Naive thymus-derived CD4-positive, alpha-beta T cell (primary cell): ENCODE results near the gene ATAD5. TPM values are rescaled to one million over a fixed set of nuclear protein-coding genes. Genes with fewer than 3 reads are reported as not detected.
A peak's percentile ranks its signal among the peaks of the same experiment; 100 is the strongest.
"Not testable (repeated sequence)": the region's sequence is repeated elsewhere in the genome, so short reads cannot be mapped to it uniquely, and the experiment has no call there.

Source experiments
- ATAC-seq: fragments of 150-1000 bp; cut with Tn5 transposase; 2 replicates; pipeline ENCODE4 v1.10.0; 2021; ENCODE audit warnings: mild to moderate bottlenecking, moderate library complexity
- CTCF ChIA-PET: fragments of 350-600 bp; sonication (Branson Sonifier 250); formaldehyde crosslinking; loops from one replicate; lab custom pipeline; 2021; ENCODE audit warnings: antibody characterized with exemption; lab: Charles Lee
- POLR2A ChIA-PET: fragments of 350-600 bp; sonication (Branson Sonifier 250); formaldehyde crosslinking; loops from one replicate; lab custom pipeline; 2021; ENCODE audit warnings: antibody characterized with exemption, inconsistent platforms; lab: Charles Lee
- DNase-seq, 9 donors: peaks; one replicate each; pipeline versions ENCODE4 v3.0.0 to v3.0.0-alpha.2; 2020 to 2022; ENCODE audit warnings: mixed read lengths in 1 of 9
- H3K27ac ChIP-seq: one replicate; pipeline ENCODE4 v1.7.0; 2013; ENCODE audit warnings: mild to moderate bottlenecking, low read depth, low read length, moderate library complexity
- H3K27me3 ChIP-seq, 2 donors: one replicate each; pipeline ENCODE4 v1.7.0; 2013; ENCODE audit warnings: low read length in 2 of 2, mild to moderate bottlenecking in 2 of 2, moderate library complexity in 2 of 2; ENCODE audit not compliant: control insufficient read depth in 2 of 2, insufficient read depth in 2 of 2
- H3K36me3 ChIP-seq, 3 experiments: 1 replicate in 2 of 3; 2 replicates in 1 of 3; pipeline ENCODE4 v1.7.0; 2013; ENCODE audit warnings: low read length in 3 of 3, mild to moderate bottlenecking in 3 of 3, moderate library complexity in 1 of 3; ENCODE audit not compliant: insufficient read depth in 3 of 3, control insufficient read depth in 2 of 3
- H3K4me1 ChIP-seq, 2 donors: one replicate each; pipeline ENCODE4 v1.7.0; 2013; ENCODE audit warnings: low read length in 2 of 2, mild to moderate bottlenecking in 2 of 2, moderate library complexity in 1 of 2; ENCODE audit not compliant: control insufficient read depth in 2 of 2, insufficient read depth in 2 of 2
- H3K4me3 ChIP-seq: 2 replicates; pipeline ENCODE4 v1.7.0; 2013; ENCODE audit warnings: mild to moderate bottlenecking, low read length
- H3K9me3 ChIP-seq, 3 experiments: 1 replicate in 2 of 3; 2 replicates in 1 of 3; pipeline ENCODE4 v1.7.0; 2013; ENCODE audit warnings: low read length in 3 of 3; ENCODE audit not compliant: control insufficient read depth in 2 of 3
- H3K27ac Mint-ChIP-seq, 9 donors: one replicate each; pipeline ENCODE4 v1.8.0; 2020 to 2022; ENCODE audit warnings: mixed read lengths in 9 of 9, mild to moderate bottlenecking in 8 of 9, moderate library complexity in 5 of 9, inconsistent platforms in 2 of 9
- H3K27me3 Mint-ChIP-seq, 5 donors: one replicate each; pipeline ENCODE4 v1.8.0; 2021 to 2022; ENCODE audit warnings: mixed read lengths in 5 of 5, mild to moderate bottlenecking in 1 of 5
- H3K36me3 Mint-ChIP-seq, 5 donors: one replicate each; pipeline ENCODE4 v1.8.0; 2020 to 2022; ENCODE audit warnings: mixed read lengths in 5 of 5, mild to moderate bottlenecking in 3 of 5, inconsistent platforms in 1 of 5
- H3K4me1 Mint-ChIP-seq, 7 donors: one replicate each; pipeline ENCODE4 v1.8.0; 2020 to 2022; ENCODE audit warnings: mixed read lengths in 7 of 7, mild to moderate bottlenecking in 3 of 7, inconsistent platforms in 1 of 7
- H3K4me3 Mint-ChIP-seq, 10 donors: one replicate each; pipeline ENCODE4 v1.8.0; 2020 to 2022; ENCODE audit warnings: mild to moderate bottlenecking in 10 of 10, mixed read lengths in 10 of 10, moderate library complexity in 6 of 10, inconsistent platforms in 2 of 10
- H3K9me3 Mint-ChIP-seq, 11 donors: one replicate each; pipeline ENCODE4 v1.8.0; 2020 to 2022; ENCODE audit warnings: mixed read lengths in 11 of 11, mild to moderate bottlenecking in 4 of 11, inconsistent platforms in 1 of 11, moderate library complexity in 1 of 11
- intact Hi-C, 2 donors: fragments of 100-400 bp; cut with micrococcal nuclease; formaldehyde crosslinking; loops; one replicate each; pipeline ENCODE4 v1.15.1; 2023
- polyA plus RNA-seq, 2 donors: library from polyadenylated mRNA; unstranded; fragments of 300-500 nt; fragmentation: Illumina TruSeq; gene quantifications; one replicate each; pipeline ENCODE4 v1.2.3, GENCODE V29; 2021
- total RNA-seq, 6 experiments: library from RNA in 5 of 6; stranded (reverse) in 5 of 6; gene quantifications; 1 replicate in 5 of 6; 2 replicates in 1 of 6; pipeline ENCODE4 v1.2.3 and lab custom pipeline; 2021 to 2026

ATAD5 gene
- total and polyA plus RNA-seq, 7 experiments from 2014 or later, result 1.3 to 22.1 (median 4.8) TPM

DNA sequence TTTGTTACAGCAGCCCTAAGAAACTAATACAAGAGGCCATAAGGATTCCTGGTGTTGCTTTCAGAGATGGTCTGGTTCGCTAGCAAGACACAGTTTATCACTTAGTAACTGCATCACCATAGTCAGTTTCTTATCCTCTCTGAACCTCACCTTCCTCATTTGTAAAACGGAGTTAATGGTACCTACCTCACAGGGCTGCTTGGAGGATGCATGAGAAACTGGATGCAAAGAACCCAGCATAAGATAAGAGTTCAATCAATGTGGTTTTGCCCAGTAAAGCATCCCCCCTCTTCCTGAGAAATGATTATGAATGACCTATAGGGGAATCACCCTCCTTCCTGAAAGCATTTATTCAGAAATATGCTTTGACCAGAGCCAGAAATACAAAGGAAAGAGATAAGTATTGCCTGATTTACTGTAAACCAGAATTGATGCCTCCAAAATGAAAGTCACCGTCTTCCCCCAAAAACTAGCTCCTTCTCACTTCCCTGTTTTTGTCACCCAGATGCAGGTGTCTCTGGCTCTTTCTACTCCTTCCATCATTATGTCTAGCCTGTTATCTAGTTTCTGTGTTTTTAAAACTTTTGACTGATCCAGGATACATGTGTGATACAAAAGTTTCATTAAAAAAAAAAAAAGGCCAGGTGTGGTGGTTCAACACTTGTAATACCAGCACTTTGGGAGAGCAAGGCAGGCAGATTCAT, 77.1 kb downstream of the ATAD5 start:
- H3K4me3 ChIP-seq, result no peak overlapping the region
- ATAC-seq (no peak), DNase-seq (no peak)
- H3K4me1 Mint-ChIP-seq, result peaks cover 26 to 46% (median 38%) of the 10 kb centered on the region in 7 donors
- H3K27me3 Mint-ChIP-seq, result no peaks in the 10 kb centered on the region
- H3K9me3 Mint-ChIP-seq, result no peaks in the 10 kb centered on the region
- peak overlapping the region in 5 of 10 donors; percentile 20 to 96 (median 36) for H3K4me3 Mint-ChIP-seq
- H3K27ac Mint-ChIP-seq, result peak overlapping the region in 2 of 9 donors; percentile 11 to 36
- peaks cover 0 to 3% (median 1%) of the 10 kb centered on the region in 5 donors for H3K36me3 Mint-ChIP-seq
- no peaks in the 10 kb centered on the region for H3K27me3 ChIP-seq
- H3K36me3 ChIP-seq, result peaks cover 0 to 4% (median 0%) of the 10 kb centered on the region in 3 experiments
- H3K4me1 ChIP-seq, result peaks cover 9 to 13% of the 10 kb centered on the region in 2 donors
- intact Hi-C loops, result loop anchor here (5.0 kb wide), 5 partner anchors 77 to 1533 kb away; partner anchors contain the start of genes ATAD5 (in 1 of the 2), CRLF3 (in 1 of the 2), NSRP1 (in 1 of the 2) and PSMD11 (in 1 of the 2)
- no peaks in the 10 kb centered on the region for H3K9me3 ChIP-seq
- H3K27ac ChIP-seq, result no peak overlapping the region
- POLR2A ChIA-PET, result no interaction called here
- CTCF ChIA-PET, result no interaction called here

DNA sequence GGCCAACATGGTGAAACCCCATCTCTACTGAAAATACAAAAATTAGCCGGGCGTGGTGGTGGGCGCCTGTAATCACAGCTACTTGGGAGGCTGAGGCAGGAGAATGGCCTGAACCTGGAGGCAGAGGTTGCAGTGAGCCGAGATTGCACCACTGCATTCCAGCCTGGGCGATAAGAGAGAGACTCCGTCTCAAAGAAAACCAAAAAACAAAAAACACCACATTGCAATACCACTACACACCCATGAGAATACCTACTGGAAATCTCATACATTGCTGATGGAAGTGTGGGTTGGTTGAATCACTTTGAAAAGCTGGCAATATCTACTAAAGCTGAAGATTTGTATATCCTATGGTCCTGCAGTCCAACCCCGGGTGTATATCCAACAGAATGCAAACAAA, 78.4 kb downstream of the ATAD5 start:
- H3K4me1 Mint-ChIP-seq, result peaks cover 20 to 37% (median 31%) of the 10 kb centered on the region in 7 donors
- H3K27me3 ChIP-seq, H3K27me3 Mint-ChIP-seq, ATAC-seq, H3K4me3 ChIP-seq, H3K36me3 Mint-ChIP-seq, H3K4me3 Mint-ChIP-seq, H3K36me3 ChIP-seq, H3K27ac Mint-ChIP-seq, H3K9me3 Mint-ChIP-seq, intact Hi-C loops, H3K27ac ChIP-seq, POLR2A ChIA-PET, H3K9me3 ChIP-seq, DNase-seq: not testable (repeated sequence)
- peaks cover 9 to 13% of the 10 kb centered on the region in 2 donors for H3K4me1 ChIP-seq
- CTCF ChIA-PET, result interaction anchor here (0.6 kb wide), 1 partner anchor 806 kb away, joined by 3 read pairs; no protein-coding TSS in a partner anchor

DNA sequence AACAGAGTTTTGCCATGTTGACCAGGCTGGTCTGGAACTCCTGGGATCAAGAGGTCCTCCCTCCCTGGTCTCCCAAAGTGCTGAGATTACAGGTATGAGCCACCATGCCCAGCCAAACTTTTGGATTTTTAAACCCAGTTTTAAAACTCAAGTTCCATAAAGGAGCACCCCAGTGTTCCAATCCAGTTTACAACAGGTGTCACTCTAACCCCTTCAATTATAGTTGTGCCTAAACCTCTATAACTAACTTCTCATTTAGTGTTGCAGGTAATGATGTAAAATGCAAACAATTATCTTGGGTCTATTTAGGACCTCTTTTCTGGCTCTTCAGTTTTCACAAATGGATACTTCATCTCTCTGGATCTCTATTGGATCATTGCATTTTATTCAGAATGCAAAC, 82.2 kb downstream of the ATAD5 start:
- Histone ChIP-seq H3K36me3 (no peaks in the 10 kb centered on the region), H3K4me1 (no peaks in the 10 kb centered on the region), H3K27ac (no peak overlapping the region), H3K4me3 (no peak overlapping the region), H3K27me3 (no peaks in the 10 kb centered on the region), H3K9me3 (no peaks in the 10 kb centered on the region)
- peaks cover 0 to 9% (median 0%) of the 10 kb centered on the region in 5 donors for H3K27me3 Mint-ChIP-seq
- no peaks in the 10 kb centered on the region for H3K9me3 Mint-ChIP-seq
- no peak overlapping the region for H3K4me3 Mint-ChIP-seq
- H3K4me1 Mint-ChIP-seq, result peaks cover 2 to 9% (median 3%) of the 10 kb centered on the region in 7 donors
- ATAC-seq, result no peak
- intact Hi-C loops, result no loop called here
- CTCF ChIA-PET, result no interaction called here
- POLR2A ChIA-PET, result no interaction called here
- H3K27ac Mint-ChIP-seq, result no peak overlapping the region
- DNase-seq, result no peak
- no peaks in the 10 kb centered on the region for H3K36me3 Mint-ChIP-seq

DNA sequence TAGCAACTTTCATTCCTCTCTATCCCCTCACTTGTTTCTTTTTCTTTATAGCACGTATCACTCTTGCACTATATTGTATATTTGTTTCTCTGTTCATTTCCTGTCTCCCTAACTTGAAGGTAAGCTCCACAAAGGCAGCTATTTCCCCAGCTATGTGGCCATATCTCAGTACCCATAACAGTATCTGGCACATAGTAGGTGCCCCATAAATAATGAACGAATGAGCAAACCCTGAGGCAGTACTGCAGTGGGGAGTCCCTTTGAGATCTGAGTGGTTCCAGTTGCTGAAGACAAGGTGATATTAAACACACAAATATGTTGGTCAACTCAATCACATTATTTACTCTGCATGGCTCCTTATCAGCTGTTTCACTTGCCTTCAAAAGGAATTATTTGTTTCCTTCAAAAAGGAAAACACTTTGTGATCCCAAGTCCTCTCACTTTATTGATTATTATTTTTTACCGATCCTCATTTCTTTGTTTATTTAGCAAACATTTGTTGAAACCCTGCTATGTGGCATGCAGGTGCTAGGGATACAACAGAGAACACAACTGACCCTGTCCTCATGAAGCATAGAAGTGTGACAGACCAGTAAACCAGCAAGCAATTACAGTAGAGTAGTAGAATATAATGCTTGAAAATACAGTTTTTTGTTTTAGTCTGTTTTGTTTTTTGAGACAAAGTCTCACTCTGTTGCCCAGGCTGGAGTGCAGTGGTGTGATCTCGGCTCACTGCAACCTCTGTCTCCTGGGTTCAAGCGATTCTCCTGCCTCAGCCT, 84.3 kb downstream of the ATAD5 start:
- no peak for DNase-seq
- Histone ChIP-seq H3K9me3 (no peaks in the 10 kb centered on the region), H3K27ac (no peak overlapping the region), H3K4me3 (no peak overlapping the region), H3K27me3 (no peaks in the 10 kb centered on the region), H3K4me1 (no peaks in the 10 kb centered on the region), H3K36me3 (no peaks in the 10 kb centered on the region)
- Mint-ChIP-seq H3K4me1 (peaks cover 0 to 7% (median under 1%) of the 10 kb centered on the region in 7 donors), H3K9me3 (no peaks in the 10 kb centered on the region), H3K4me3 (no peak overlapping the region), H3K27ac (no peak overlapping the region), H3K27me3 (peaks cover 8 to 25% (median 10%) of the 10 kb centered on the region in 5 donors), H3K36me3 (no peaks in the 10 kb centered on the region)
- no peak for ATAC-seq
- intact Hi-C loops, result no loop called here
- ChIA-PET CTCF (no interaction called here), POLR2A (interaction anchor here (0.7 to 0.9 kb wide), 2 partner anchors 21 to 62 kb away, joined by 3 to 4 read pairs; no protein-coding TSS in a partner anchor)

DNA sequence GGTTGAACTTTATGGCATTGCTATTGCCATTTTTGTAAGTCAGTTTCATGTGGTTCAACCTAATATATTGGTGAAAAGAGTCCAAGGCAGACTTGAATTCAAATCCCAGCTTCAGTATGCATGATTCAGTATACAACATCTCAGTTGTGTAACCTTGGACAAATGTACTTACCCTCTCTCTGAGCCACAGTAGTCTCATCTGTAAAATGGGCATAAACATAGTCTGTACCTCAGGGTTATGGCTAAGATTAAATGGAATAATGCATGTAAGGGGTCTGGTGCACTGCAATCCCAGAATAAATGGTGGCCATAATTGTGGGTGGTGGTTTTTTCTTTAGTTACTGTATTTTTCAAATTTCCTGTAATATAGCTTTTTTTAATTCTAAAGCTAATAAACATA, 85.3 kb downstream of the ATAD5 start:
- no peak for ATAC-seq
- Histone ChIP-seq H3K4me1 (no peaks in the 10 kb centered on the region), H3K36me3 (no peaks in the 10 kb centered on the region), H3K27me3 (no peaks in the 10 kb centered on the region), H3K4me3 (no peak overlapping the region), H3K27ac (no peak overlapping the region), H3K9me3 (no peaks in the 10 kb centered on the region)
- POLR2A ChIA-PET, result interaction anchor here (0.7 kb wide), 1 partner anchor 63 kb away, joined by 4 read pairs; no protein-coding TSS in a partner anchor
- CTCF ChIA-PET, result no interaction called here
- Mint-ChIP-seq H3K9me3 (no peaks in the 10 kb centered on the region), H3K27me3 (peaks cover 14 to 32% (median 17%) of the 10 kb centered on the region in 5 donors), H3K4me3 (no peak overlapping the region), H3K36me3 (peaks cover 0 to 4% (median 0%) of the 10 kb centered on the region in 5 donors), H3K4me1 (peaks cover 0 to 13% (median 7%) of the 10 kb centered on the region in 7 donors), H3K27ac (no peak overlapping the region)
- DNase-seq, result no peak
- intact Hi-C loops, result no loop called here

DNA sequence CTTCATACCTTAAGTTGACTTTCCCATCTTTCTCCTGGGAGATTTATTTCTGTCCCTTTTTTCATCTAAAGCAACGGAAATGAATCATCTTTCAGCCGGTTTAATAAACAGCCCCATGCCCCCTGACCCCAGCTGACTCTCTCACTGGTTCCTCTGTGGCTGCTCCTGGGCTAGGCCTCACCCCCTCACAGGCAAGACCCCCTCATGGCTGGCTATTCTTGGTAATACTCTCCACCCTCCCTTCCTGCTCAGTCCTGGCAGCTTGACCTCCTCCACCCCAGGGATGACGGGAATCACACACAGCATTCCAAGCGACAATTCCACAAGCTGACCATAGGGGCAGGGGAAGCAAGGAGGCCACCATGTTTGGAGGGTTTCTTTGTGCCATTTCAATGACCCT, 88.5 kb downstream of the ATAD5 start:
- H3K27ac Mint-ChIP-seq, result no peak overlapping the region
- H3K36me3 Mint-ChIP-seq, result peaks cover 0 to 5% (median 2%) of the 10 kb centered on the region in 5 donors

More for the DNA sequence above, 88.5 kb downstream of the ATAD5 start:
- POLR2A ChIA-PET, result no interaction called here
- Histone ChIP-seq H3K4me3 (no peak overlapping the region), H3K9me3 (no peaks in the 10 kb centered on the region), H3K36me3 (no peaks in the 10 kb centered on the region), H3K27me3 (peaks cover 0 to 3% of the 10 kb centered on the region in 2 donors), H3K4me1 (no peaks in the 10 kb centered on the region), H3K27ac (no peak overlapping the region)
- CTCF ChIA-PET, result interaction anchor here (0.6 kb wide), 1 partner anchor 8 kb away, joined by 7 read pairs; no protein-coding TSS in a partner anchor
- Mint-ChIP-seq H3K4me1 (peaks cover 7 to 18% (median 14%) of the 10 kb centered on the region in 7 donors), H3K27me3 (peaks cover 24 to 56% (median 37%) of the 10 kb centered on the region in 5 donors), H3K4me3 (no peak overlapping the region), H3K9me3 (no peaks in the 10 kb centered on the region)
- ATAC-seq (no peak), DNase-seq (no peak)
- intact Hi-C loops, result no loop called here
